ENCODE measurements around the gene COL28A1.

COL28A1 gene

DNA sequence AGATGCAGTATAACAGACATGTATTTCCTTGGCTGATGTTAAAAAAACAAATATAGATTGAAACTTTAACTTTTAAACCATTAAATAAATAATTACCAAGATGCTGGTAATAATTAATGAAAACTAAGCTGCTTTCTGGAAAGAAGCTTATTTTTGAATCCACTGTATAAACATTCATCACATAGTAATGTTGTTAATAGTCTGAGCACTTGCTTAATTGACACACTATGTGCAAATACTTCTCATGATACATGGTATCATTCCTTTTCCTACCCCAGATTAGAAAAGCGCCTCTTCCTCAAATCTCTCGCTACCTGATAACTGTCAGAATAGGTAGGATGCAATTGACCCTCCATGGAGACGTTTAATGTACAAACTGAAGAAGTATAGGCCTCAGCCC is 15.0 kb upstream of the COL28A1 start:
- Histone ChIP-seq H3K27ac (ENCODE audit: extremely low read depth, low read depth, low read length) (no peak overlapping the region), H3K4me1 (ENCODE audit: control insufficient read depth, insufficient read depth, low read length) (peaks cover 8% of the 10 kb centered on the region), H3K36me3 (ENCODE audit: control insufficient read depth in 2 of 2, insufficient read depth in 1 of 2, low read length in 2 of 2) (no peaks in the 10 kb centered on the region), H3K4me3 (ENCODE audit: low read depth, low read length) (no peak overlapping the region), H3K9me3 (ENCODE audit: control insufficient read depth, insufficient read depth, low read depth, low read length) (no peaks in the 10 kb centered on the region)
- ChIA-PET CTCF (interaction anchor here (1.2 to 1.4 kb wide), 2 partner anchors 9 to 127 kb away, joined by 4 to 5 read pairs; no protein-coding TSS in a partner anchor), POLR2A (no interaction called here)
- TF ChIP-seq, protein P1, sequence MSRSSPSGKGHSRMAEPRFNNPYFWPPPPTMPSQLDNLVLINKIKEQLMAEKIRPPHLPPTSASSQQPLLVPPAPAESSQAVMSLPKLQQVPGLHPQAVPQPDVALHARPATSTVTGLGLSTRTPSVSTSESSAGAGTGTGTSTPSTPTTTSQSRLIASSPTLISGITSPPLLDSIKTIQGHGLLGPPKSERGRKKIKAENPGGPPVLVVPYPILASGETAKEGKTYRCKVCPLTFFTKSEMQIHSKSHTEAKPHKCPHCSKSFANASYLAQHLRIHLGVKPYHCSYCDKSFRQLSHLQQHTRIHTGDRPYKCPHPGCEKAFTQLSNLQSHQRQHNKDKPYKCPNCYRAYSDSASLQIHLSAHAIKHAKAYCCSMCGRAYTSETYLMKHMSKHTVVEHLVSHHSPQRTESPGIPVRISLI (tag by site-specific recombination; IDR thresholded peaks at IDR 0.05) = no peak
- TF ChIP-seq, protein P2, sequence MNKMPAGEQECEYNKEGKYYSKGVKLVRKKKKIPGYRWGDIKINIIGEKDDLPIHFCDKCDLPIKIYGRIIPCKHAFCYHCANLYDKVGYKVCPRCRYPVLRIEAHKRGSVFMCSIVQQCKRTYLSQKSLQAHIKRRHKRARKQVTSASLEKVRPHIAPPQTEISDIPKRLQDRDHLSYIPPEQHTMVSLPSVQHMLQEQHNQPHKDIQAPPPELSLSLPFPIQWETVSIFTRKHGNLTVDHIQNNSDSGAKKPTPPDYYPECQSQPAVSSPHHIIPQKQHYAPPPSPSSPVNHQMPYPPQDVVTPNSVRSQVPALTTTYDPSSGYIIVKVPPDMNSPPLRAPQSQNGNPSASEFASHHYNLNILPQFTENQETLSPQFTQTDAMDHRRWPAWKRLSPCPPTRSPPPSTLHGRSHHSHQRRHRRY (tag by site-specific recombination; IDR thresholded peaks at IDR 0.05) = no peak
- TF ChIP-seq ZFP69B (tag by site-specific recombination; IDR thresholded peaks at IDR 0.05) = no peak
- TF ChIP-seq KLF10 (tag by site-specific recombination; IDR thresholded peaks at IDR 0.05) = no peak
- TF ChIP-seq ZNF514 (tag by site-specific recombination; IDR thresholded peaks at IDR 0.05) = no peak
- no peak for TF ChIP-seq ZNF10 (tag by site-specific recombination; IDR thresholded peaks at IDR 0.05)
- no peak for TF ChIP-seq ZNF311 (tag by site-specific recombination; IDR thresholded peaks at IDR 0.05; ENCODE audit: borderline replicate concordance)
- no peak for TF ChIP-seq ZNF335 (tag by site-specific recombination; conservative IDR thresholded peaks at IDR 0.05)
- no peak for TF ChIP-seq ZNF660 (tag by site-specific recombination; IDR thresholded peaks at IDR 0.05)
- no peak for TF ChIP-seq ZNF221 (tag by site-specific recombination; IDR thresholded peaks at IDR 0.05; ENCODE audit: borderline replicate concordance)
- TF ChIP-seq, protein P3, sequence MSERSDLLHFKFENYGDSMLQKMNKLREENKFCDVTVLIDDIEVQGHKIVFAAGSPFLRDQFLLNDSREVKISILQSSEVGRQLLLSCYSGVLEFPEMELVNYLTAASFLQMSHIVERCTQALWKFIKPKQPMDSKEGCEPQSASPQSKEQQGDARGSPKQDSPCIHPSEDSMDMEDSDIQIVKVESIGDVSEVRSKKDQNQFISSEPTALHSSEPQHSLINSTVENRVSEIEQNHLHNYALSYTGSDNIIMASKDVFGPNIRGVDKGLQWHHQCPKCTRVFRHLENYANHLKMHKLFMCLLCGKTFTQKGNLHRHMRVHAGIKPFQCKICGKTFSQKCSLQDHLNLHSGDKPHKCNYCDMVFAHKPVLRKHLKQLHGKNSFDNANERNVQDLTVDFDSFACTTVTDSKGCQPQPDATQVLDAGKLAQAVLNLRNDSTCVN (tag by site-specific recombination; optimal IDR thresholded peaks at IDR 0.05) = no peak

DNA sequence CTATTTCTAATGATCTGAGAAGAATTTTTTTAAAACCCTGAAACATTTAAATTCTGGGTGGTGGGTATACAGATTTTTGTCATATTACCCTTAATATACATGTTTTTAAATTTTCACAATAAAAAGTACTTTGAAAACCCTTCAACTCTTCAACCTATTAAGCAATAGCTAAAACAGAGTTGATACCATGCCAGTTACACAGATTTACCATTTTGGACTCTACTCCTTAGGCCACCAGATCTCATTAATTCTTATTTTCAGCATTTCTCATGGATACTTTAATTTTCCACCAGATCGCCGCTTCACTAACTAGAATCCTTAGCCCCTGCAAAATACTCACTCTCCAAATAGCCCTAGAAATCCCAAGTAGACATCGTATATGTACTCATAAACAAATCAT is 12.7 kb upstream of the COL28A1 start:
- no peaks in the 10 kb centered on the region for H3K9me3 ChIP-seq (ENCODE audit: control insufficient read depth, insufficient read depth, low read depth, low read length)
- no peak for TF ChIP-seq SP2 (tag by site-specific recombination; IDR thresholded peaks at IDR 0.05)
- TF ChIP-seq ZNF624 (tag by site-specific recombination; IDR thresholded peaks at IDR 0.05) = no peak
- no peak for TF ChIP-seq GLIS1 (tag by site-specific recombination; IDR thresholded peaks at IDR 0.05)
- TF ChIP-seq ZNF529 (tag by site-specific recombination; IDR thresholded peaks at IDR 0.05; ENCODE audit: insufficient replicate concordance) = no peak
- no peak for TF ChIP-seq ZNF514 (tag by site-specific recombination; IDR thresholded peaks at IDR 0.05)
- no peak for TF ChIP-seq ZFP69B (tag by site-specific recombination; IDR thresholded peaks at IDR 0.05)
- no peak for TF ChIP-seq ZNF777 (tag by site-specific recombination; IDR thresholded peaks at IDR 0.05; ENCODE audit: borderline replicate concordance)
- no peak for TF ChIP-seq YY2 (tag by site-specific recombination; IDR thresholded peaks at IDR 0.05)
- no peak for TF ChIP-seq ZFHX2 (tag by site-specific recombination; conservative IDR thresholded peaks at IDR 0.05)
- no peak for TF ChIP-seq ZNF155 (tag by site-specific recombination; IDR thresholded peaks at IDR 0.05)
- TF ChIP-seq ZNF302 (tag by site-specific recombination; IDR thresholded peaks at IDR 0.05; ENCODE audit: low read depth) = no peak
- no peak for TF ChIP-seq ZNF121 (tag by site-specific recombination; IDR thresholded peaks at IDR 0.05)
- no peak for TF ChIP-seq ZNF544 (tag by site-specific recombination; IDR thresholded peaks at IDR 0.05)
- no peak for TF ChIP-seq ZNF626 (tag by site-specific recombination; IDR thresholded peaks at IDR 0.05)
- TF ChIP-seq SP3 (tag by site-specific recombination; IDR thresholded peaks at IDR 0.05) = no peak
- no peak overlapping the region for H3K27ac ChIP-seq (ENCODE audit: extremely low read depth, low read depth, low read length)
- POLR2A ChIA-PET = no interaction called here
- CTCF ChIA-PET = interaction anchor here (0.9 kb wide), 1 partner anchor 124 kb away, joined by 3 read pairs; no protein-coding TSS in a partner anchor
- no peaks in the 10 kb centered on the region for H3K4me1 ChIP-seq (ENCODE audit: control insufficient read depth, insufficient read depth, low read length)
- H3K36me3 ChIP-seq (ENCODE audit: control insufficient read depth in 2 of 2, insufficient read depth in 1 of 2, low read length in 2 of 2) = no peaks in the 10 kb centered on the region
- no peak overlapping the region for H3K4me3 ChIP-seq (ENCODE audit: low read depth, low read length)
